OCI-LY3 (cell line): Measurements from ENCODE around the gene TTC22.

Experiments used
- H2AFZ ChIP-seq: fragments of 200-600, 300-600 bp; shearing (Covaris generic); 2 replicates; pipeline ENCODE4 v1.6.0; 2014; ENCODE audit warnings: antibody characterized with exemption, low read depth, low read length
- H3K27ac ChIP-seq: fragments of 200-600, 300-600 bp; sonication (generic); 2 replicates; pipeline ENCODE4 v1.5.1; 2014; ENCODE audit warnings: mild to moderate bottlenecking, low read length, moderate library complexity, mixed read lengths
- H3K27me3 ChIP-seq: fragments of 200-600, 300-600 bp; sonication (generic); 2 replicates; pipeline ENCODE4 v1.6.1; 2014; ENCODE audit warnings: low read depth, low read length, mixed read lengths
- H3K36me3 ChIP-seq: fragments of 200-600, 300-600 bp; sonication (generic); replicated peaks from 2 replicates; pipeline ENCODE3; 2014; ENCODE audit warnings: low read depth, low read length, mixed read lengths
- H3K4me1 ChIP-seq: fragments of 300-600, 200-600 bp; sonication (generic); 2 replicates; pipeline ENCODE4 v1.6.1; 2014; ENCODE audit warnings: low read length, mixed read lengths
- H3K4me2 ChIP-seq: fragments of 200-600, 300-600 bp; sonication (generic); 2 replicates; pipeline ENCODE4 v1.6.1; 2014; ENCODE audit warnings: low read length, mixed read lengths
- H3K4me3 ChIP-seq: fragments of 300-600, 200-600 bp; sonication (generic); 2 replicates; pipeline ENCODE4 v1.5.1; 2014; ENCODE audit warnings: antibody characterized with exemption, mild to moderate bottlenecking, low read length, moderate library complexity
- H3K79me2 ChIP-seq: fragments of 300-600, 200-600 bp; shearing (Covaris generic); 2 replicates; pipeline ENCODE4 v1.6.1; 2014; ENCODE audit warnings: mild to moderate bottlenecking, low read length, mixed read lengths
- H3K9ac ChIP-seq: fragments of 300-600, 200-600 bp; shearing (Covaris generic); 2 replicates; pipeline ENCODE4 v1.6.0; 2014; ENCODE audit warnings: mild to moderate bottlenecking, low read length, moderate library complexity
- H3K9me3 ChIP-seq: fragments of 200-600, 300-600 bp; shearing (Covaris generic); 2 replicates; pipeline ENCODE4 v1.6.1; 2014; ENCODE audit warnings: low read length, mixed read lengths; ENCODE audit not compliant: insufficient read depth
- H4K20me1 ChIP-seq: fragments of 200-600, 300-600 bp; sonication (generic); 2 replicates; pipeline ENCODE4 v1.6.1; 2016; ENCODE audit warnings: low read length, mixed read lengths; ENCODE audit not compliant: insufficient read depth
- EZH2phosphoT487 ChIP-seq: fragments of 200-600 bp; shearing (Covaris generic); IDR thresholded peaks from 2 replicates; pipeline ENCODE4 v1.6.1; 2018; ENCODE audit warnings: antibody characterized with exemption, mixed run types, low read depth
- TF ChIP-seq, protein P1 (sequence below): fragments of 200-600, 300-600 bp; sonication (generic); IDR thresholded peaks from 2 replicates; pipeline ENCODE4 v1.5.1; 2014; ENCODE audit warnings: antibody characterized with exemption, low read length, low read depth

TTC22 gene

DNA sequence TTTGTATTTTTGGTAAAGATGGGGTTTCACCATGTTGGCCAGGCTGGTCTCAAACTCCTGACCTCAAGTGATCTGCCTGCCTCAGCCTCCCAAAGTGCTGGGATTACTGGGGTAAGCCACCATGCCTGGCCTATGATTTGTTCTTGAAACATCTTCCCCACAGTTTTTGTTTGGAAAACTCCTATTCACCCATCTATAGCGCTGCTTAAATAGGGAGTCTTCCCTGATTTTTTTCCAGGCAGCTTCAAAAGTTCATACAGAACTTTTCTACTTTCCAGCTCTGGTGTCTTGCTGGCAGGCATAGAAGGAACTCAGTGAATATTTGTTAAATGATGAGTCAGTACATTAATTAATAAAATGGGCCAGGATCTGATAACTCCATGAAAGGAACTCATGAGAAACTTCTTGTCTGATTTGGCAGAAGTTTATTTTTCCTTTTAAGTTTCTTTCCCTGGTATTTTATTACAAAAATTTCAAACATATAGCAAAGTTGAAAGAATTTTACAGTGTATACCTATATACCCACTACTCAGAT lies 33.0 kb upstream of the TTC22 start:
- Histone ChIP-seq H3K79me2 (no peaks in the 10 kb centered on the region), H4K20me1 (no peaks in the 10 kb centered on the region), H3K27me3 (no peaks in the 10 kb centered on the region), H3K27ac (no peak overlapping the region), H3K36me3 (no peaks in the 10 kb centered on the region), H3K9ac (no peak overlapping the region), H3K9me3 (no peaks in the 10 kb centered on the region), H3K4me3 (no peak overlapping the region), H3K4me1 (no peaks in the 10 kb centered on the region), H2AFZ (no peak overlapping the region), H3K4me2 (no peak overlapping the region)
- TF ChIP-seq, protein P1, sequence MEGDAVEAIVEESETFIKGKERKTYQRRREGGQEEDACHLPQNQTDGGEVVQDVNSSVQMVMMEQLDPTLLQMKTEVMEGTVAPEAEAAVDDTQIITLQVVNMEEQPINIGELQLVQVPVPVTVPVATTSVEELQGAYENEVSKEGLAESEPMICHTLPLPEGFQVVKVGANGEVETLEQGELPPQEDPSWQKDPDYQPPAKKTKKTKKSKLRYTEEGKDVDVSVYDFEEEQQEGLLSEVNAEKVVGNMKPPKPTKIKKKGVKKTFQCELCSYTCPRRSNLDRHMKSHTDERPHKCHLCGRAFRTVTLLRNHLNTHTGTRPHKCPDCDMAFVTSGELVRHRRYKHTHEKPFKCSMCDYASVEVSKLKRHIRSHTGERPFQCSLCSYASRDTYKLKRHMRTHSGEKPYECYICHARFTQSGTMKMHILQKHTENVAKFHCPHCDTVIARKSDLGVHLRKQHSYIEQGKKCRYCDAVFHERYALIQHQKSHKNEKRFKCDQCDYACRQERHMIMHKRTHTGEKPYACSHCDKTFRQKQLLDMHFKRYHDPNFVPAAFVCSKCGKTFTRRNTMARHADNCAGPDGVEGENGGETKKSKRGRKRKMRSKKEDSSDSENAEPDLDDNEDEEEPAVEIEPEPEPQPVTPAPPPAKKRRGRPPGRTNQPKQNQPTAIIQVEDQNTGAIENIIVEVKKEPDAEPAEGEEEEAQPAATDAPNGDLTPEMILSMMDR, result no peak
- no peak for TF ChIP-seq EZH2phosphoT487

DNA sequence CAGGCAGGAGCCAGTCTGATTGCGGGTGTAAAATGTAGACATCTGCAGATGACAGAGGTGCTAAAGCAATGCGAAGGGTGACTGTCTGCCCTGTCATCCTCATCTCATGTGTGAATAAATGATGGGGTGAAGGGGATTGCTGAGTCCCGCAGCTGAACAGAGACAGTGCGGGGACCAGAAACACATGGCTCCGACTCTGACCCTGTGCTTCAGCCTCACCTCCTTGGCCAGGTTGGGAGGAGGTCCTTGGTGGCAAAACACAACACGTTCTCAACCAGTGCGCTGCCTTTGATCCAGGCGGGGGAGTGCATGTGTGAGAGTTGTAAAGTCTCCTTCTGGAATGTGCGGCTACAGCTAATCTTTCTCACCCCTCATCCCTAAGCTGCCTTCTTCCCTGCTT lies 32.0 kb upstream of the TTC22 start:
- Histone ChIP-seq H3K36me3 (no peaks in the 10 kb centered on the region), H3K4me2 (no peak overlapping the region), H3K4me1 (no peaks in the 10 kb centered on the region), H3K79me2 (no peaks in the 10 kb centered on the region), H3K27ac (no peak overlapping the region), H3K27me3 (no peaks in the 10 kb centered on the region), H3K9me3 (no peaks in the 10 kb centered on the region), H4K20me1 (no peaks in the 10 kb centered on the region), H2AFZ (no peak overlapping the region), H3K4me3 (no peak overlapping the region), H3K9ac (no peak overlapping the region)
- TF ChIP-seq, protein P1, result no peak
- TF ChIP-seq EZH2phosphoT487, result no peak

DNA sequence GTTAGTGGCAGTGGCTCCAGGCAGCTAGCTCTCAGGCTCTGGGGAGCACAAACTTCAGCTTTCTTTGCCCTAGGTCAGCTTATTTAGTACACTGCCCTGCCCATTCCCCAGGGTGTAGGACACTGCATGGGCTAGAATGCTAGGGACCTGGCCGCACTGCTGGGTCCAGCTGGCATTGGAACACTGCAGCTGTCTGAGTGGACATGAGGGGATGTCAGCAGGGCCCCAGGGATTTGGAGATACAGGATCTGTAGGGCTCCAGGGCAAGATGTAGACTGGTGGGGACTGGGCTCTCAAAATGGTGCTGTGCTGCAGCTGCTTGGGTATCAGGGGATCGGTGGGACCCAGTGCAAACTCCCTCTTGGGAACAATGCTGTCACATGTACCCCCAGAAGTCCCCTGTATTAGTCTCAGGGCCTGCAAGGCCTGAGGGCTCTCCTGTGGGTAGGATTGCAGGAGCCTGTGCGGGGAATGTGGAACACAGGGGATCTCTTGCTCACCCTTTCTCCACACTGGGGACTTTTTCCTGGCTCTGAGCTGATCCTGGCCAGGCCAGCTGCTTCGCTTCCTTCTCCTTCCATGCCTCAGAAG lies 25.2 kb upstream of the TTC22 start:
- no peak for TF ChIP-seq EZH2phosphoT487

DNA sequence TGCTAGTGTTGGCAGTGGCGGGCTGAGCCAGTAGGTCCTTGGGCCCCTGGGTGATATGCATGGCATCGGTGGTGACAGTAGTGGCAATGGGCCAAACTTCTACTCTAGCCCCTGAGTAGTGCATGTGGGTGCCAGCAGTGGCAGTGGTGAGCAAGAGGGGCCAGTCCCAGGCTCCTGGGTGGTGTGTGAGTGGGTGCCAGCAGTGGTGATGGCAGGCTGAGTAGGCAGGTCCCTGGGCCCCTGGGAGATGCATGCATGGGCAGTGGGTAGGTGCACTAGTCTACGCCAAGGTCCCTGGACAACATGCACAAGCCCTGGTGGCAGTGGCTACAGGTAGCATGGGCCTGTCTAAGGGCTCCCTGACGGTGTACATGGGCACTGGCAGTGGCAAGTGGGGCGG lies 24.6 kb upstream of the TTC22 start:
- no peak overlapping the region for H3K4me2 ChIP-seq
- TF ChIP-seq, protein P1, result no peak
- TF ChIP-seq EZH2phosphoT487, result no peak
- H3K27me3 ChIP-seq, result no peaks in the 10 kb centered on the region

More for the DNA sequence above, 25.2 kb upstream of the TTC22 start:
- Histone ChIP-seq H3K4me1 (no peaks in the 10 kb centered on the region), H4K20me1 (no peaks in the 10 kb centered on the region), H3K9ac (no peak overlapping the region), H3K27me3 (no peaks in the 10 kb centered on the region), H3K4me3 (no peak overlapping the region), H3K79me2 (no peaks in the 10 kb centered on the region), H3K4me2 (no peak overlapping the region), H3K27ac (no peak overlapping the region), H3K36me3 (no peaks in the 10 kb centered on the region), H3K9me3 (no peaks in the 10 kb centered on the region), H2AFZ (no peak overlapping the region)

More for the DNA sequence above, 24.6 kb upstream of the TTC22 start:
- Histone ChIP-seq H3K79me2 (no peaks in the 10 kb centered on the region), H4K20me1 (no peaks in the 10 kb centered on the region), H3K9me3 (no peaks in the 10 kb centered on the region), H3K4me3 (no peak overlapping the region), H3K9ac (no peak overlapping the region), H3K27ac (no peak overlapping the region), H3K4me1 (no peaks in the 10 kb centered on the region), H3K36me3 (no peaks in the 10 kb centered on the region), H2AFZ (no peak overlapping the region)
